SK-N-SH treated with all-trans-retinoic acid at 6 μM for 48 hours (cell line): ENCODE data around the gene FTSJ1.

Source experiments
- ATAC-seq: fragments of 200-7000 bp; cut with Tn5 transposase; 3 replicates; pipeline ENCODE4 v1.9.1; 2020; ENCODE audit warnings: mild to moderate bottlenecking, moderate library complexity
- ARNTL ChIP-seq: fragments of 450-650 bp; formaldehyde crosslinking; IDR thresholded peaks from 2 replicates; pipeline ENCODE4 v1.5.0; 2020; ENCODE audit warnings: low read depth, mild to moderate bottlenecking, moderate library complexity, borderline replicate concordance
- BACH2 ChIP-seq: fragments of 250-450 bp; sonication (Bioruptor Pico); IDR thresholded peaks from 2 replicates; pipeline ENCODE4 v1.9.0; 2021; ENCODE audit warnings: mild to moderate bottlenecking, borderline replicate concordance
- CREB5 ChIP-seq: fragments of 250-450 bp; sonication (Bioruptor Pico); IDR thresholded peaks from 2 replicates; pipeline ENCODE4 v1.5.1; 2020; ENCODE audit warnings: low read depth, mild to moderate bottlenecking, moderate library complexity
- CSDC2 ChIP-seq: fragments of 250-450 bp; sonication (Bioruptor Pico); IDR thresholded peaks from 2 replicates; pipeline ENCODE4 v1.5.0; 2020; ENCODE audit warnings: mild to moderate bottlenecking, moderate library complexity
- ESRRG ChIP-seq: fragments of 250-450 bp; sonication (Bioruptor Pico); IDR thresholded peaks from 2 replicates; pipeline ENCODE4 v1.6.1; 2021; ENCODE audit warnings: mild to moderate bottlenecking
- GLIS3 ChIP-seq: fragments of 250-450 bp; sonication (Bioruptor Pico); IDR thresholded peaks from 2 replicates; pipeline ENCODE4 v1.5.0; 2020; ENCODE audit warnings: mild to moderate bottlenecking, moderate library complexity
- OSR1 ChIP-seq: fragments of 250-450 bp; sonication (Bioruptor Pico); IDR thresholded peaks from 2 replicates; pipeline ENCODE4 v1.8.0; 2022; ENCODE audit warnings: moderate library complexity, mild to moderate bottlenecking, inconsistent platforms
- PPARA ChIP-seq: fragments of 250-450 bp; sonication (Bioruptor Pico); IDR thresholded peaks from 2 replicates; pipeline ENCODE4 v1.5.0; 2020; ENCODE audit warnings: mild to moderate bottlenecking, borderline replicate concordance
- RARB ChIP-seq: fragments of 250-450 bp; sonication (Bioruptor Pico); IDR thresholded peaks from 2 replicates; pipeline ENCODE4 v1.8.0; 2021; ENCODE audit warnings: mild to moderate bottlenecking, moderate library complexity
- TCF4 ChIP-seq: fragments of 250-450 bp; sonication (Bioruptor Pico); IDR thresholded peaks from 2 replicates; pipeline ENCODE4 v1.8.0; 2021; ENCODE audit warnings: mild to moderate bottlenecking, moderate library complexity, borderline replicate concordance
- TOX ChIP-seq: fragments of 250-450 bp; sonication (Bioruptor Pico); IDR thresholded peaks from 2 replicates; pipeline ENCODE4 v1.8.0; 2021; ENCODE audit warnings: mild to moderate bottlenecking, moderate library complexity, borderline replicate concordance
- ZC3H10 ChIP-seq: fragments of 250-450 bp; sonication (Bioruptor Pico); IDR thresholded peaks from 2 replicates; pipeline ENCODE4 v1.5.1; 2021; ENCODE audit warnings: mild to moderate bottlenecking, moderate library complexity
- ZFP30 ChIP-seq: fragments of 450-650 bp; formaldehyde crosslinking; IDR thresholded peaks from 2 replicates; pipeline ENCODE4 v1.5.0; 2022; ENCODE audit warnings: mild to moderate bottlenecking, moderate library complexity
- ZNF565 ChIP-seq: fragments of 450-650 bp; formaldehyde crosslinking; conservative IDR thresholded peaks from 2 replicates; pipeline ENCODE4 v1.5.0; 2020; ENCODE audit warnings: low read depth, mild to moderate bottlenecking, moderate library complexity
- ZNF8 ChIP-seq: fragments of 450-650 bp; formaldehyde crosslinking; IDR thresholded peaks from 2 replicates; pipeline ENCODE4 v1.5.0; 2020; ENCODE audit warnings: mild to moderate bottlenecking, moderate library complexity
- TF ChIP-seq, protein P1 (sequence below): fragments of 250-450 bp; sonication (Bioruptor Pico); IDR thresholded peaks from 2 replicates; pipeline ENCODE4 v1.8.0; 2021; ENCODE audit warnings: low read depth, mild to moderate bottlenecking, moderate library complexity, borderline replicate concordance
- TF ChIP-seq, protein P2 (sequence below): fragments of 250-450 bp; sonication (Bioruptor Pico); IDR thresholded peaks from 2 replicates; pipeline ENCODE4 v1.5.0; 2020; ENCODE audit warnings: mild to moderate bottlenecking, moderate library complexity
- TF ChIP-seq, protein P3 (sequence below): fragments of 250-450 bp; sonication (Bioruptor Pico); IDR thresholded peaks from 2 replicates; pipeline ENCODE4 v1.8.0; 2020; ENCODE audit warnings: mild to moderate bottlenecking, moderate library complexity, borderline replicate concordance

The FTSJ1 gene

GRCh38 chrX:48530736-48531135 is 54.7 kb downstream of the FTSJ1 start:
- no peak for ATAC-seq
- TF ChIP-seq CSDC2 (CRISPR knock-in tag) = no peak
- no peak for TF ChIP-seq ESRRG (CRISPR knock-in tag)
- no peak for TF ChIP-seq RARB (CRISPR knock-in tag)
- TF ChIP-seq GLIS3 (CRISPR knock-in tag) = no peak
- TF ChIP-seq, all 23 proteins: peak for 0

- TF ChIP-seq ZFP30 (CRISPR knock-in tag) = no peak
- peak; percentile 73 for ATAC-seq
Observed at GRCh38 chrX:48531358-48531959, 55.5 kb downstream of the FTSJ1 start.

DNA sequence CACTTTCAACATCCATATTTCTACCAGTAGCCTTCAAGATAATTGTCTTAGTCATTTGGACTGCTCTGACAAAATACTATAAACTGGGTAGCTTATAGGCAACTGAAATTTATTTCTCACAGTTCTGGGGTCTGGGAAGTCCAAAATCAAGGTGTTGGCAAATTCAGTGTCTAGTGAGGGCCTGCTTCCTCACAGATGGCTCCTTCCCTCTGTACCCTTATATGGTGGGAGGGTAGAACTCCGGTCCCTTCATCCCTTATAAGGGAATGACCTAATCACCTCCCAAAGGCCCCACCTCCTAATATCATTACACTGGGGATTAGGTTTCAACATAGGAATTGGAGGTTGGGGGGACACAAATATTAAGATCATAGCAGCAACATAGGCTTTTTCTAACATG is 56.2 kb downstream of the FTSJ1 start:
- TF ChIP-seq RARB (CRISPR knock-in tag) (no peak), ARNTL (CRISPR knock-in tag) (no peak), TCF4 (CRISPR knock-in tag) (no peak), OSR1 (CRISPR knock-in tag) (no peak), ZC3H10 (no peak), ZNF565 (CRISPR knock-in tag) (no peak)
- TF ChIP-seq, protein P1, sequence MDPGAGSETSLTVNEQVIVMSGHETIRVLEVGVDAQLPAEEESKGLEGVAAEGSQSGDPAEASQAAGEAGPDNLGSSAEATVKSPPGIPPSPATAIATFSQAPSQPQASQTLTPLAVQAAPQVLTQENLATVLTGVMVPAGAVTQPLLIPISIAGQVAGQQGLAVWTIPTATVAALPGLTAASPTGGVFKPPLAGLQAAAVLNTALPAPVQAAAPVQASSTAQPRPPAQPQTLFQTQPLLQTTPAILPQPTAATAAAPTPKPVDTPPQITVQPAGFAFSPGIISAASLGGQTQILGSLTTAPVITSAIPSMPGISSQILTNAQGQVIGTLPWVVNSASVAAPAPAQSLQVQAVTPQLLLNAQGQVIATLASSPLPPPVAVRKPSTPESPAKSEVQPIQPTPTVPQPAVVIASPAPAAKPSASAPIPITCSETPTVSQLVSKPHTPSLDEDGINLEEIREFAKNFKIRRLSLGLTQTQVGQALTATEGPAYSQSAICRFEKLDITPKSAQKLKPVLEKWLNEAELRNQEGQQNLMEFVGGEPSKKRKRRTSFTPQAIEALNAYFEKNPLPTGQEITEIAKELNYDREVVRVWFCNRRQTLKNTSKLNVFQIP (CRISPR knock-in tag) = no peak
- TF ChIP-seq, protein P2, sequence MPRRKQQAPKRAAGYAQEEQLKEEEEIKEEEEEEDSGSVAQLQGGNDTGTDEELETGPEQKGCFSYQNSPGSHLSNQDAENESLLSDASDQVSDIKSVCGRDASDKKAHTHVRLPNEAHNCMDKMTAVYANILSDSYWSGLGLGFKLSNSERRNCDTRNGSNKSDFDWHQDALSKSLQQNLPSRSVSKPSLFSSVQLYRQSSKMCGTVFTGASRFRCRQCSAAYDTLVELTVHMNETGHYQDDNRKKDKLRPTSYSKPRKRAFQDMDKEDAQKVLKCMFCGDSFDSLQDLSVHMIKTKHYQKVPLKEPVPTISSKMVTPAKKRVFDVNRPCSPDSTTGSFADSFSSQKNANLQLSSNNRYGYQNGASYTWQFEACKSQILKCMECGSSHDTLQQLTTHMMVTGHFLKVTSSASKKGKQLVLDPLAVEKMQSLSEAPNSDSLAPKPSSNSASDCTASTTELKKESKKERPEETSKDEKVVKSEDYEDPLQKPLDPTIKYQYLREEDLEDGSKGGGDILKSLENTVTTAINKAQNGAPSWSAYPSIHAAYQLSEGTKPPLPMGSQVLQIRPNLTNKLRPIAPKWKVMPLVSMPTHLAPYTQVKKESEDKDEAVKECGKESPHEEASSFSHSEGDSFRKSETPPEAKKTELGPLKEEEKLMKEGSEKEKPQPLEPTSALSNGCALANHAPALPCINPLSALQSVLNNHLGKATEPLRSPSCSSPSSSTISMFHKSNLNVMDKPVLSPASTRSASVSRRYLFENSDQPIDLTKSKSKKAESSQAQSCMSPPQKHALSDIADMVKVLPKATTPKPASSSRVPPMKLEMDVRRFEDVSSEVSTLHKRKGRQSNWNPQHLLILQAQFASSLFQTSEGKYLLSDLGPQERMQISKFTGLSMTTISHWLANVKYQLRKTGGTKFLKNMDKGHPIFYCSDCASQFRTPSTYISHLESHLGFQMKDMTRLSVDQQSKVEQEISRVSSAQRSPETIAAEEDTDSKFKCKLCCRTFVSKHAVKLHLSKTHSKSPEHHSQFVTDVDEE (CRISPR knock-in tag) = no peak
- TF ChIP-seq, all 23 proteins: peak for 0
- no peak for ATAC-seq

- TF ChIP-seq, protein P1 (CRISPR knock-in tag) = no peak
- TF ChIP-seq ZC3H10 (no peak), PPARA (no peak), RARB (CRISPR knock-in tag) (no peak), TOX (CRISPR knock-in tag) (no peak), TCF4 (CRISPR knock-in tag) (no peak), ZNF8 (CRISPR knock-in tag) (no peak), BACH2 (no peak), CREB5 (CRISPR knock-in tag) (no peak), GLIS3 (CRISPR knock-in tag) (no peak), ZFP30 (CRISPR knock-in tag) (no peak), CSDC2 (CRISPR knock-in tag) (no peak)
- TF ChIP-seq, protein P2 (CRISPR knock-in tag) = no peak
- TF ChIP-seq, protein P3, sequence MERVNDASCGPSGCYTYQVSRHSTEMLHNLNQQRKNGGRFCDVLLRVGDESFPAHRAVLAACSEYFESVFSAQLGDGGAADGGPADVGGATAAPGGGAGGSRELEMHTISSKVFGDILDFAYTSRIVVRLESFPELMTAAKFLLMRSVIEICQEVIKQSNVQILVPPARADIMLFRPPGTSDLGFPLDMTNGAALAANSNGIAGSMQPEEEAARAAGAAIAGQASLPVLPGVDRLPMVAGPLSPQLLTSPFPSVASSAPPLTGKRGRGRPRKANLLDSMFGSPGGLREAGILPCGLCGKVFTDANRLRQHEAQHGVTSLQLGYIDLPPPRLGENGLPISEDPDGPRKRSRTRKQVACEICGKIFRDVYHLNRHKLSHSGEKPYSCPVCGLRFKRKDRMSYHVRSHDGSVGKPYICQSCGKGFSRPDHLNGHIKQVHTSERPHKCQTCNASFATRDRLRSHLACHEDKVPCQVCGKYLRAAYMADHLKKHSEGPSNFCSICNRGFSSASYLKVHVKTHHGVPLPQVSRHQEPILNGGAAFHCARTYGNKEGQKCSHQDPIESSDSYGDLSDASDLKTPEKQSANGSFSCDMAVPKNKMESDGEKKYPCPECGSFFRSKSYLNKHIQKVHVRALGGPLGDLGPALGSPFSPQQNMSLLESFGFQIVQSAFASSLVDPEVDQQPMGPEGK (CRISPR knock-in tag) = no peak
- ATAC-seq = no peak
Observed at GRCh38 chrX:48533165-48533564, 57.2 kb downstream of the FTSJ1 start.
